Measurements from ENCODE around the gene SYF2. TPM values are rescaled to one million over a fixed set of nuclear protein-coding genes. Genes with fewer than 3 reads are reported as not detected.
A peak's percentile ranks its signal among the peaks of the same experiment; 100 is the strongest.

Gene SYF2
- total and polyA plus RNA-seq, 2 of the 13 experiments (the other 11 are each of a cell fraction or from before 2014, with no cell fraction given), result 17.8 to 34.1 TPM

DNA sequence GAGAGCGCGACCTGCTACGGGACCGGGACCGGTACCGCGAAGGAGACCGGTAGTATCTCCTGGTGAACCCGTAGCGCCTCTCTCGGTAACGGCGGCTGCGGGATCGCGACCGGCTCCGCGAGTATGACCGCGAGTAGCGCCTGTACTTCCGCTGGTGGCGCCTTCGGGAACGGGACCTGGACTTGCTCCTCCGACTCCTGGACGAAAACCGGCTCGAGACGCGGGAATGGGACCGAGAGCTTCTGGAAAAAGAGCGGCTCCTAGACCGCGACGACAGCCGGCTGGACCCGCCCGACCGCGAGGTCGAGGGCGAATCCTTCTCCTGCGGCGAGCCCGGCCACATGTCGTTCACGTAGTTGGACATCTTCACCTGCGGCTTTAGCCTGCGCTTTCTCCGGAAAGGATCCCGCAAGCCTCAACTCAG is 14.3 kb upstream of the SYF2 start (continued):
- TF ChIP-seq ZNF343 (CRISPR knock-in tag; IDR thresholded peaks at IDR 0.05), result 0 out of 2 replicates have a peak, but pooled peaks have one; percentile 25
- TF ChIP-seq ELF4 (CRISPR knock-in tag; IDR thresholded peaks at IDR 0.05; ENCODE audit: borderline replicate concordance), result no peak
- 0 out of 2 replicates have a peak, but pooled peaks have one; percentile 31 for TF ChIP-seq HOXA9 (CRISPR knock-in tag; IDR thresholded peaks at IDR 0.05; ENCODE audit: borderline replicate concordance)
- TF ChIP-seq SMARCE1 (IDR thresholded peaks at IDR 0.05; ENCODE audit: borderline replicate concordance), result no peak
- TF ChIP-seq, protein P1, sequence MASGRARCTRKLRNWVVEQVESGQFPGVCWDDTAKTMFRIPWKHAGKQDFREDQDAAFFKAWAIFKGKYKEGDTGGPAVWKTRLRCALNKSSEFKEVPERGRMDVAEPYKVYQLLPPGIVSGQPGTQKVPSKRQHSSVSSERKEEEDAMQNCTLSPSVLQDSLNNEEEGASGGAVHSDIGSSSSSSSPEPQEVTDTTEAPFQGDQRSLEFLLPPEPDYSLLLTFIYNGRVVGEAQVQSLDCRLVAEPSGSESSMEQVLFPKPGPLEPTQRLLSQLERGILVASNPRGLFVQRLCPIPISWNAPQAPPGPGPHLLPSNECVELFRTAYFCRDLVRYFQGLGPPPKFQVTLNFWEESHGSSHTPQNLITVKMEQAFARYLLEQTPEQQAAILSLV (CRISPR knock-in tag; IDR thresholded peaks at IDR 0.05; ENCODE audit: borderline replicate concordance), result 0 out of 2 replicates have a peak, but pooled peaks have one; percentile 4
- TF ChIP-seq ZNF557 (CRISPR knock-in tag; IDR thresholded peaks at IDR 0.05), result no peak
- TF ChIP-seq FOXP1 (IDR thresholded peaks at IDR 0.05), result no peak
- TF ChIP-seq FOXP1 (CRISPR knock-in tag; IDR thresholded peaks at IDR 0.05), result no peak
- no peak for TF ChIP-seq ZNF775 (CRISPR knock-in tag; IDR thresholded peaks at IDR 0.05; ENCODE audit: borderline replicate concordance)
- TF ChIP-seq CREM (IDR thresholded peaks at IDR 0.05), result no peak
- no peak for TF ChIP-seq CREM (CRISPR knock-in tag; IDR thresholded peaks at IDR 0.05)
- no peak; the same call in 1 of the 2 replicates for TF ChIP-seq ZSCAN21 (CRISPR knock-in tag; IDR thresholded peaks at IDR 0.05; ENCODE audit: borderline replicate concordance)
- TF ChIP-seq ZFP36 (IDR thresholded peaks at IDR 0.05; ENCODE audit: borderline replicate concordance, low read depth, low read length, partially characterized antibody), result no peak
- no peak for TF ChIP-seq XBP1 (CRISPR knock-in tag; IDR thresholded peaks at IDR 0.05)
- no peak; the same call in 1 of the 2 replicates for TF ChIP-seq JDP2 (CRISPR knock-in tag; IDR thresholded peaks at IDR 0.05; ENCODE audit: borderline replicate concordance)
- TF ChIP-seq, protein P2, sequence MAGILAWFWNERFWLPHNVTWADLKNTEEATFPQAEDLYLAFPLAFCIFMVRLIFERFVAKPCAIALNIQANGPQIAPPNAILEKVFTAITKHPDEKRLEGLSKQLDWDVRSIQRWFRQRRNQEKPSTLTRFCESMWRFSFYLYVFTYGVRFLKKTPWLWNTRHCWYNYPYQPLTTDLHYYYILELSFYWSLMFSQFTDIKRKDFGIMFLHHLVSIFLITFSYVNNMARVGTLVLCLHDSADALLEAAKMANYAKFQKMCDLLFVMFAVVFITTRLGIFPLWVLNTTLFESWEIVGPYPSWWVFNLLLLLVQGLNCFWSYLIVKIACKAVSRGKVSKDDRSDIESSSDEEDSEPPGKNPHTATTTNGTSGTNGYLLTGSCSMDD (CRISPR knock-in tag; IDR thresholded peaks at IDR 0.05), result no peak
- no peak for TF ChIP-seq RBM39 (IDR thresholded peaks at IDR 0.05; ENCODE audit: low read depth, low read length, poor library complexity, severe bottlenecking)
- no peak for TF ChIP-seq ARNTL (CRISPR knock-in tag; IDR thresholded peaks at IDR 0.05)
- no peak for TF ChIP-seq ZNF234 (CRISPR knock-in tag; conservative IDR thresholded peaks at IDR 0.05)
- no peak for TF ChIP-seq MED8 (CRISPR knock-in tag; IDR thresholded peaks at IDR 0.05; ENCODE audit: insufficient replicate concordance)
- TF ChIP-seq ZC3H13 (CRISPR knock-in tag; IDR thresholded peaks at IDR 0.05), result 0 out of 2 replicates have a peak, but pooled peaks have one; percentile 19
- no peak for TF ChIP-seq MAFF (IDR thresholded peaks at IDR 0.05; ENCODE audit: low read depth, low read length)
- TF ChIP-seq SOX5 (CRISPR knock-in tag; IDR thresholded peaks at IDR 0.05; ENCODE audit: borderline replicate concordance), result no peak
- no peak for TF ChIP-seq ZBTB7B (CRISPR knock-in tag; IDR thresholded peaks at IDR 0.05)
- TF ChIP-seq MIXL1 (CRISPR knock-in tag; IDR thresholded peaks at IDR 0.05), result no peak

Data from HepG2 (cell line).